K562 (cell line): ENCODE data around the gene ING4.

Experiments used
- CBX3 ChIP-seq, 2 experiments: IDR thresholded peaks; 1 replicate in 1 of 2; 2 replicates in 1 of 2; pipeline ENCODE4 v1.6.1; 2012; ENCODE audit warnings: inconsistent platforms in 2 of 2, low read length in 2 of 2, borderline replicate concordance in 1 of 2, control low read depth in 1 of 2
- EP300 ChIP-seq: IDR thresholded peaks from 2 replicates; pipeline ENCODE4 v1.6.1; 2012; ENCODE audit warnings: low read length, improper control_type of control experiment
- FOXA3 ChIP-seq, 2 experiments: fragments of 450-650 bp in 1 of 2; sonication (generic) in 1 of 2; formaldehyde crosslinking; IDR thresholded peaks in 1 of 2; conservative IDR thresholded peaks in 1 of 2; 2 replicates each; pipeline versions ENCODE4 v1.4.0 to v1.8.0; 2020 to 2022; ENCODE audit warnings: mild to moderate bottlenecking in 2 of 2, missing genetic modification reagents in 1 of 2
- SP2 ChIP-seq: IDR thresholded peaks from 2 replicates; pipeline ENCODE4 v1.6.1; 2011; ENCODE audit warnings: mild to moderate bottlenecking, low read depth, low read length, moderate library complexity; ENCODE audit not compliant: poor library complexity, severe bottlenecking; ENCODE audit errors: extremely low read depth
- TF ChIP-seq, protein P1 (sequence below), 3 experiments: fragments of 200-800 bp in 1 of 3; fragments of 250-450 bp in 1 of 3; fragments of 450-650 bp in 1 of 3; sonication (Bioruptor Pico) in 1 of 3; sonication (Bioruptor generic) in 1 of 3; formaldehyde crosslinking in 1 of 3; IDR thresholded peaks; 2 replicates each; pipeline versions ENCODE4 v1.6.1 to v1.8.0; 2016 to 2022; ENCODE audit warnings: mild to moderate bottlenecking in 2 of 3, missing genetic modification characterization in 2 of 3, missing compliant biosample characterization in 1 of 3, moderate library complexity in 1 of 3

GRCh38 chr12:6612247-6612646 is 50.7 kb downstream of the ING4 start:
- TF ChIP-seq, protein P1, sequence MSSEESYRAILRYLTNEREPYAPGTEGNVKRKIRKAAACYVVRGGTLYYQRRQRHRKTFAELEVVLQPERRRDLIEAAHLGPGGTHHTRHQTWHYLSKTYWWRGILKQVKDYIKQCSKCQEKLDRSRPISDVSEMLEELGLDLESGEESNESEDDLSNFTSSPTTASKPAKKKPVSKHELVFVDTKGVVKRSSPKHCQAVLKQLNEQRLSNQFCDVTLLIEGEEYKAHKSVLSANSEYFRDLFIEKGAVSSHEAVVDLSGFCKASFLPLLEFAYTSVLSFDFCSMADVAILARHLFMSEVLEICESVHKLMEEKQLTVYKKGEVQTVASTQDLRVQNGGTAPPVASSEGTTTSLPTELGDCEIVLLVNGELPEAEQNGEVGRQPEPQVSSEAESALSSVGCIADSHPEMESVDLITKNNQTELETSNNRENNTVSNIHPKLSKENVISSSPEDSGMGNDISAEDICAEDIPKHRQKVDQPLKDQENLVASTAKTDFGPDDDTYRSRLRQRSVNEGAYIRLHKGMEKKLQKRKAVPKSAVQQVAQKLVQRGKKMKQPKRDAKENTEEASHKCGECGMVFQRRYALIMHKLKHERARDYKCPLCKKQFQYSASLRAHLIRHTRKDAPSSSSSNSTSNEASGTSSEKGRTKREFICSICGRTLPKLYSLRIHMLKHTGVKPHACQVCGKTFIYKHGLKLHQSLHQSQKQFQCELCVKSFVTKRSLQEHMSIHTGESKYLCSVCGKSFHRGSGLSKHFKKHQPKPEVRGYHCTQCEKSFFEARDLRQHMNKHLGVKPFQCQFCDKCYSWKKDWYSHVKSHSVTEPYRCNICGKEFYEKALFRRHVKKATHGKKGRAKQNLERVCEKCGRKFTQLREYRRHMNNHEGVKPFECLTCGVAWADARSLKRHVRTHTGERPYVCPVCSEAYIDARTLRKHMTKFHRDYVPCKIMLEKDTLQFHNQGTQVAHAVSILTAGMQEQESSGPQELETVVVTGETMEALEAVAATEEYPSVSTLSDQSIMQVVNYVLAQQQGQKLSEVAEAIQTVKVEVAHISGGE (CRISPR knock-in tag; IDR thresholded peaks at IDR 0.05): no peak
- TF ChIP-seq SP2: no peak
- TF ChIP-seq FOXA3 (CRISPR knock-in tag; conservative IDR thresholded peaks at IDR 0.05 in 1 of 2, IDR thresholded peaks at IDR 0.05 in 1 of 2): no peak
- no peak for TF ChIP-seq CBX3 (IDR thresholded peaks at IDR 0.05; ENCODE audit: borderline replicate concordance in 1 of 2, low read length in 2 of 2)
- no peak for TF ChIP-seq EP300
